Skin of body (tissue), 2 donors: ENCODE data around the gene TSPAN5. TPM values are rescaled to one million over a fixed set of nuclear protein-coding genes. Genes with fewer than 3 reads are reported as not detected.

ENCODE experiments used
- DNase-seq: peaks from one replicate; lab custom pipeline; 2025; lab: John Stamatoyannopoulos, UW
- total RNA-seq: library from RNA; depleted of rRNA; stranded (reverse); fragments of >200 nt; gene quantifications from one replicate; pipeline ENCODE4 v1.2.3, GENCODE V29; 2014

TSPAN5 gene
- total RNA-seq, 1 donor from 2014 or later, result 18.3 TPM

DNA sequence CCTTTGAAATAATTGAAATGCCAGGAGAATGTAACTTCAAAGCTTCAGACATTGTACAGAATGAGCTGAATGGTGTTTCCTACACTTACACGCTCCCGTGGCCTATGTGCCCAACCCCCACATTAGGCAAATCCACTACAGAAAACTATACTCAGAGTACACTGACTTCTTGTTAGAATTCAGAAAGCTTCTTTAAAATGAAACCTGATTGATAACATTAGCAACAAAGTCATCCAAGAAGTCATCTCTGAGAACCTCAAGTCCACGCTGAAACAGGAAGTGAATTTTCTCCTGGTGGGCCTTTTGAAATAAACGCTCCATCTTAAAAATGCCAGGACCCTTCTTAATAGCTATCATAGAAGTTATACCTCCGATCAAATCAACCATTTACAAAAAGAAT is 136.3 kb downstream of the TSPAN5 start:
- DNase-seq, result no peak

DNA sequence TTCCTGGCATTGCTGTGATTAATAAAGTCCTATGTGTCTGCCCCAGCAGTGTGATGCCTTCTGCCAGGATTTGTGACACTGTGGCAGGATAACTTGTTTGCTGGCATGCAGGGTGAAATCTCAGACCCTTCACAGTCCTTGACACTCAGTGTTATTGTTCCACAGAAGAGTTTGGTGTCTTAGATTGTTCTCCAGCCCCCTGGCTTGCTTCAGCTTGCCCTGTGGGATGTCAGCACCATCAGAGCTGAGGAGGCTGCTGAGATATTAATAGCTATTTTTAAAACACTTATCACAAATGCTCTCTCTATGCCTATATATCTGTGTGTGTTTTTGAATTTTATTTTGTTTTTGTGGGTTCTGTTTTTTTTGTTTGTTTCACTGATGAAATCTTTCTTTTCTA is 136.9 kb downstream of the TSPAN5 start:
- DNase-seq, result no peak

DNA sequence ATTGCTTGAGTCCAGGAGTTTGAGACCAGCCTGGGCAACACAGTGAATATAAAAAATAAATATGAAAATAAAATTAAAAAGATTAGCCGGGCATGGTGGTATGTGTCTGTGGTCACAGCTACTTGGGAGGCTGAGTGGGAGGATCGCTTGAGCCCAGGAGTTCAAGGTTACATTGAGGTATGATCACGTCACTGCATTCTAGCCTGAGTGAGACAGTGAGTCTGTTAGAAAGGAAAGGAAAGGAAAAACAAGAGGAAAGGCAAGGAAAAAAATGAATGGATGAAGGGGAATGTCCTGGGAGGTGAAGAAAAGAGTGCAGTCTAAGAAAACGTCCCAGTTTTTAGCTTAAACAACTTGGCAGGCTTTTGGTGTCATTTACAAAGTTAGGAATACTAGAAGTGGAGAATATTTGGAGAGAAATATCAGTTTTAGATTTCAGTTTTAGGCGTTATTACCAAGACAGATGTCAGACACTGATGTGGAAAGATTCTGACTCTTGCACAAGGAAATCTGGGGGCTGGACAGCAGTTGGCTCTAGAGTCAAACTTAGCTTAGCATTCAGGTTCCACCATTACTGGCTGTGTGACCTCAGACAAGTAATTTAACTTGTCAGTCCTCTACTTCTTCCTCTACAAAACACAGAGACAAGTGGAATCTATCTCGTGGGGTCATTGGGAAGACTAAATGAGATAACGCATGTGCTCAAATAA is 139.0 kb downstream of the TSPAN5 start:
- peak; percentile 30 for DNase-seq

DNA sequence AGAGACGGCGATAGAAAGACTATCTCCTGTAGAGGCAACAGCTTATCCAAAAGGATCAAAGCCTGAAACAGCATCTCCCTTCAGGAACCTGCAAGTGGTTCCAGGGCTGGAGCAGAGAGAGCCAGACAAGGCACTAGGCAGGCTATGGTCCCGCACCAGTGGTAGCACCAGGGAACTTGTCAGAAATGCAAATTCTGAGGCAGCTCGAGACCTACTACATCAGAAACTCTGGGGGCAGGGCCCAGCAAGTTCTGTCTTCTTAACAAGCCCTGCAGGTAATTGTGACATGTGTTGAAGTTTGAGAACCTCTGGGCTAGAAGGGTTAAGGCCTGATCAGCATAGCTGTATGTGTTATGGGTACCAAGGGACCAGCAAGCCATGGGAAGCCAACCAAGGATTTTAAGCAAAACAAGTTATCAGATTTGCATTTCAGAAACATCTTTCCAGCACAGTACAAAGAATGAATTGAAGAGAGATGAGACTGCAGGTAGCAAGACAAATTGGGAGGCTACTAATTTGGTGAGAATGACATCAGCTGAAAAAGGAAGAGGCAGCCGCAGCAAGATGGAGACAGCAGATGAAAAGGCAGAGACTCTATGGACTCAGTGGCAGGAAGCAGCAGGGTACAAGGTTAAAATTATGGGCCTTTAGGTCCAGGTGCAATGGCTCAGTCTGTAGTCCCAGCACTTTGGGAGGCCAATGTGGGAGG is 139.7 kb downstream of the TSPAN5 start:
- no peak for DNase-seq

DNA sequence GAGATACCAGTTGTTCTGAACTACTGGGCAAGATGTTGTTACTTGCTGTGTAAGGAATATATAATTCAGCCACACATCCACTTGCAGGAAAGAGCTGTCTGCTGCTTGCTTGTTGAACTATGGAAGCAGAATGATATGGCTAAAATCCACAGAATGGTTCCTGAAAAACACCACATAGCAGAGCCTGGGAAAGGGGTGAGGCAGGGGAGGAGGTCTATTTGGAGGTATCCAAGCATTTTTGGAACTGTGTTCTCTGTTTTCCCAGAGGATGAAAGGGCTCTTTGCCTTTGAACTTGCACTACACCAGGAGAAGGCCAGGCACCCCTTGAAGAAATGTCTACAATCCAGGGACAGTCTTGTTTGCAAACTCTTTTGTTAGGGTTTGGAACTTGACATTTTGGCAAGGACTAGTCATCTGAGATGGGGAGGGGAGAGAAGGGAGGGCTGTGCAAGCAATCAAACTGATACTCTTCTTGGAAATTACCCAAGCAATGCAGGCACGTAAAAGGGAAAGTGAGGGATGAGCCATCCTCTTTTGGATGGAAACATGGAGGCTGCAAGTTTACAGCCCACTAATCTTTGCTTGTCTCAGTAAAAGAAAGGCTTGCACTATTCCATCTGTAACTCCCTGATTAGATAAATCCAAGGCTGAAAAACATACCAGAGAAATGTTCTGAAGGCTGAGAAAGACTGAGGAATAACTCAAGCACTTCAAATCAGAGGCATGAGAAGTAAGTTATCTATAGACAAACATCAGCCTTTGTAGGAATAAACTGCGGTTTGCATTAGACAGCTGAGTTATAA is 141.0 kb downstream of the TSPAN5 start:
- peak; percentile 63 for DNase-seq

DNA sequence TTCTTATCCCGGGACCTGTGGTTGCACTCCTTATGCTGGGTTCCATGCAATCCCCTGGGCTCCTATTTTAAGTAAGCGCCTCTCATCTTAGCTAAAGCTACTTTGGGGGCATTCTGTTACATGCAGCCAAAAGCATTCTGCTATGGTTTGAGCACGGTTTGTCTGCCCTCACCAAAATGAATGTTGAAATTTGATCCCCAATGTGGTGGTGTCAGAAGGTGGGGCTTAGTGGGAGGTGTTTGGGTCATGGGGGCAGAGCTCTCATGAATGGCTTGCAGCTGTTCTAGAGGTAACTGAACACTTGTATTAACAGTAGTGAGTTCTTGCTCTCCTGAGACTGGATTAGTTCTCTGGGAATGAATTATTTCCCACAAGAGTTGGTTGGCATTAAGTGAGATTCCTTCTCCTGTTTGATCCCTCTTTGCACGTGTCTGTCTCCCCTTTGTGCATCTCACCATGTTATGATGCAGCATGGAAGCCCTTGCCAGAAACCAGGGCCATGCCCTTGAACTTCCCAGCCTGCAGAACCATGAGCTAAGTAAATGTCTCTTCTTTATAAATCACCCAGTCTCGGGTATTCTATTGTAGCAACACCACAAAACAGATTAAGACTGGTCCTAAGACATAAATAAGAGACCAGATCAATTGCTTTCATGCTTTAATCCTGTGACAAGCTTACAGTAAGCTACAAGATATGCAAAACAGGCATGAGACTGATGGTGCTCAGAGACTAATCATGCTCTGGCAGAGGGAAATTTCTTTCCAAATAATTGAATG is 141.8 kb downstream of the TSPAN5 start:
- no peak for DNase-seq

DNA sequence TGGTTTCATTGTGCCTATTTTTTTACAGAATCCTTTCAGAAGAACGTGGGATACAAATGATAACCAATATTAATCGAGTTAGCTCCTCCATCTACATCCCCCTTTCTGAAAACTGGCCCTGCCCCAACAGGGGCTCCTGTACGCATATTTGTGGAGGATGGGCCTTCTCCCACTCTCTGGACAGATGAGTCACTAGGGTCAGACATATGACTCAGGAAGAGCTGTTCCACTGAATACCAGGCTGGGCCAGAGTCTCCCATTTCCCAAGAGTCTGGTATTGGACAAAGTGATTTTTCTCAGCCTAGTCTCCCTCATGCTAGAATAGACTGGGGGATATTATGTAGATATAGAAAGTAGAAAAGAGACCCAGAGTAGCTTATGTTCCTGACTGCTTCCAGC is 142.4 kb downstream of the TSPAN5 start:
- DNase-seq, result no peak

DNA sequence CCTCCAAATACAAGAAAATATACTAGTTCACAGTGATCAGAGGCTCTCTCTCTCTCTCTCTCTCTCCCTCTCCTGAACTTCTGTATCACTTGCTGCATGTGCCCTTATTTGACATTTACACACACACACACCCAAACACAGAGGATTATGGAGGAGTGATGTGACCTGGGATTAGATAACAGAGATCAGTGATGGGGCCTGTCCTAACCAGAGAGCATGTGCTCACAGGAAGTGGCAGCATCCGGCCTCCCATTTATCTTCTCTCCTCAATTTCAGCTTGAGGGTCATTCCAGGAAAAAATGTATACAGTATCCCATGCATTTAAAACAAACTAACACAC is 143.0 kb downstream of the TSPAN5 start:
- no peak for DNase-seq

DNA sequence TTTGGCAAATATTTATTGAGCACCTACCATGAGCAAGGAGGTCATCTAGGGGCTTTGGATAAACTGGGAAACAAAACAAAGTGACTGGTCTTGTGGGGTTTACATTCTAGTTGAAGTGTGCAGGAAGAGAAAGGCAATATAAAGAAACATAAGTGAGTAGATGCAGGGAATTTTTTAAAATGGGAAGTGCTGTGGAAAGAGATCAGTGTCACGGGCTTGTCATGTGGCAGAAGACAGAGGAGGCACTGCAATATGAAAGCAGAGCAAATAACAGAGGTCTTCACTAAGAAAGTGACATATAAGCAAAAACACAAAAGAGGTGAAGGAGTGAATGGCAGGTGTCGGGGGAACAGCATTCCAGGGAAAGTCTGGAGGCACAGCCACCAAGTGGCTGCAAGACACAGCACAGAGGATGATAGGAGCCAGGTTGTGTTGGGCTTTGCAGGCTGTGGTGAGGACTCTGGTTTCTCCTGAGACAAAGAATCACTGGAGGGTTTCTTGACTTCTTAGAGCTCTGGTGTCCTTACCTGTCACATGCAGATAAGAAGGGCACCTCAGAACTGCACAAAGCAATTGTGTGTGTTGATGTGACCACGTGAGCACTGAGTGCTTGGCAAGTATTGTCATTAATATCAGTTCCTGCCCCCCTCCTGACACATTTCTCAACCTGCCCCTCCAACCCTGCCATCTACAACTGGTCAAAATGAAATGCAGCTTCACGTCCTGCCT is 143.5 kb downstream of the TSPAN5 start:
- DNase-seq, result no peak

DNA sequence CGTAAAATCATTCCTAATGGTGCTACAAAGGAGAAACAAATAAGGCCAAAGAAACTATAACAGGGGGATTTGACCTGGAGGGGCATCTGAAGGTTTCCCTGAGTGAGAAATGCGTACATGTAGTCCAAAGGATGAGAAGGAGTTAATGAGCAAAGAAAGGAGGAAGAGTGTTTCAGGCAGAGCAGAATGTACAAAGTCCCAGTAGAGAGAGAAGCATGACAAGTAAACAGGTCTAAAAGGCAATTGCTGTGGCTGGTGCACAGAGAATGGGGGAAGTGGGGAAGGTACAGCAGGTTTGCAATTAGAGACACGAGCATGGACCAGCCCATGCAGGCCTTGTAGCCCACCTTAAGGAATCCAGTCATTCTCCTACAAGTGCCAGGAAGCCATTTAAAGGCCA is 145.5 kb downstream of the TSPAN5 start:
- DNase-seq, result no peak

DNA sequence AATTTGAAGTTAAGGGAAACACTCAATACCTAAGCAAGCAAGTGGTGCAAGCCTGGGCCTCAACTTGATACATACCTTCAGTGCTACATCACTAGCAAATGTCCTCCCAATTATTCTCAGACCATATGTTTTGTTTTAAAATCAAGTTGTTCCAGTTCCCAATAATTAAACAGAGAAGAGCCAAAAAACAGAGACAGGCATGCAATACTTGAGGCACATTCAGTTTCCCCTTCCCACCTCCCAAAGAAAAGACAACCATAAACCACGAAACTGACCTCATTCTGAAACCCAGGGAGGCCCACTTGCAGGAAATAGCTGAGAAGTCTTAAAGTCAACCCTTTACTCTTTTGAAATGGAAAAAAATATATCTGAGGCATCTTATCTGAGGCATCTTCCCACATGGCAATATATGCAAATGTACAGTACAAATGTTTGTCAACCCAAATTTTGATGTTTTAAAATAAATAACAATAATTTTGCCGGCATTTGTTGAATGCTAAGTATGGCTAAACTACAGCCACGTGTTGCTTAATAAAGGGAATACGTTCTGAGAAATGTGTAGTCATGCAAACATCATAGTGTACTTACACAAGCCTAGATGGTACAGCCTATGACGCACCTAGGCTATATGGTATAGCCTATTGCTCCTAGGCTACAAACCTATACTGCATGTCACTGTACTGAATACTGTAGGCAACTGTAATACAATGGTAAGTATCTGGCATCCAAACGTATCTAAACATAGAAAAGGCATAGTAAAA is 147.5 kb downstream of the TSPAN5 start:
- peak; percentile 94 for DNase-seq

DNA sequence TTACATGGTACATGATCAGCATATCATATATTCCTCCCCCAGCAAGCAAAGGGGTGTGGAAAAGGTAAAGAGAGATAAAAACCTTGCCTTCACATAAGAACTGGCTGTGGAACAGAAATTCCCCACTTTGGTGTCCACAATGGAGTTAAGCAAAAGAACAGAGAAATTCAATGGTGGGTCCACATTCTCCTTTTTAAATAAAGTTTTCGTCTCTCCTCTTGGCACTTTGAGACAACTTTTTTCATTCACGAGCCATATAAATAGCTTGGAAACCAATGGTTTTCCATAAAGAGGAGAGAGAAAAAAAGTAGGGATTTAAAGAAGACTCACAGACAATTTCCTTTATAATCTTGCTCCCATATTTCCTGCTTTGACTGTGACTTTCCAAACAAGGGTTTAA is 148.1 kb downstream of the TSPAN5 start:
- DNase-seq, result no peak

DNA sequence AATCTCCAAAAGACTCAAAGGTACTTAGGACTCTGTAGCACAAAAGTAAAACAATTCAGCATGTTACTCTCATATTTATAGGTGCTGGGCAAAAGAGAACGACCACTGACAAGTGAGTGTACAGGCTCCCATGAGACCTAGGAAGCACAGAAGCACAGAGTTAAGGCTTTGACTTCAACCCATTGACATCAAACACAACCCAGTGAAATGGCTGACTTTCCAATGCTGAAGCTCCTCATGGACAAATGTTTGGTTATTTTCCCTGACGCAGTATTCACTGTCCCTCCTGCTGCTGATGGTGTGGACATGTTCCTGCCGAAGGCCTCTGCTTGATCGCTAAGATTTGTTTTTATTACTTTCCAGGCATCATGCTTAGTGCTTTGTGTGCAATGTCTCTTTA is 148.7 kb downstream of the TSPAN5 start:
- no peak for DNase-seq

DNA sequence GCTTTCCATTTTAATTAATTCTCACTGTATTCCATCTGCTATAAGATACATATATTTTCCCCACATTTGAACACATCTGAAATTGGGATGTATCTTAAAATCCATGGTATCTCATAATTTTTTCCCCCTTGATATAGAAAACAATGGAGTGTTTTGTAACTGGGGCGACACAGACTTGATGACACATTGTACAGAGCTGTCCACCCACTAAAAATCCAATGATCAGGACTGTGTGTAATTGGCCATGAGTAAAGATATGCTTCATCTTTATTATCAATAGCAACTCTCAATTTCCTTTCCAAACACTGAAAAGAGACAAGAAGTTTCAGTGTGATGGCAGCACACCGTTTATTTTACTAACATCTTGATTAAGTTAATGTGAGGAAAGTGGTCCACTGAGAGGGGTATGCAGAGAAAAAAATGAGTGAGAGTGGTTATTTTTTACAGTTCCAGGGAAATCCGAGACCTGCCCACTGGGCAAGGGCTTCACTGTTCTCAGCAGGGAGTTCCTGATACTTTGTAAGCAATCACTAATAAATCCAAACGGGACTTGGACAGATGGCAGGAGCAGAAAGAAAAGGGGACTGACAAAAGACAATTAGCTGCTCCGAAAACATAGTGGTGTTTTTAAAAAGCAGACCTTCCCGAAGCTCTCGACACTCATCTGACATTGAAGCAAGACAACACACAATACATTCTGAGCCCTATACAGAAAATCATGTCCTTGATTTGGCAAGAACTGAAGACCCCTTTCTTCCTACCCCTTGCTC is 149.4 kb downstream of the TSPAN5 start:
- DNase-seq, result peak; percentile 68

DNA sequence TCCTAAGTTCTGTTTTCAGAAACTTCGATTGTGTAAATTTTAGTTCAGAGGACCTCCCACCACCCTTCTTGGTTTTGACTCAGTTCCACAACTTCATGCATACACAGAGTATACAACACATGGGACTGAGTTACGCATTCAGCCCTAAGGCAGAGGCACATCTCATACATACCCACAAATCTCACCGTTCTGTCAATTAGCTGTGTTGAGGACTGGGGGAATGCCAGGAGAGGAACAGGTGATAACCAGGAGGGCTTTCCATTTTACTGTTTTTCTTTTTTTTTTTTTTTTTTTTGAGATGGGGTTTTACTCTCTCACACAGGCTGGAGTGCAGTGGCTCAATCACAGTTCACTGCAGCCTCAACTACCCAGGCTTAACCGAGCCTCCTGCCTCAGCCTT is 150.2 kb downstream of the TSPAN5 start:
- DNase-seq, result no peak

DNA sequence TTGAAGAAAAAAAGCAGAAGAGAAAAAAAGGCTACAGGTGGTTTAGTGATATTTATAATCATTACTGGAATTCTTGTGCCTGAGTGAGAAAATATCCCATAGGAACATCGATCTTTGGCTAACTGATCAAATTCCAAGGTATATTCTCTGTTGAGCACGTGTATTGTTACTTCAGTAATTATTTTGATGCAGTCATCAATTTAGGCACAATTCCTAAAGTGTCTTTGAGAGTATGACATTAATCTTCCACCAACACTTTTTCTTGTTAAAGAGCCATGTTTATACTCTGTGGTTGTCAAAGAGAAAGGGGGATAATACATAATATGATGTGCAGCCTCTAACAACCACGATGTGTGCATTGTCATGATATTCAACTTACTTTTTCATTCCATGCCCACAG is 151.1 kb downstream of the TSPAN5 start:
- no peak for DNase-seq

DNA sequence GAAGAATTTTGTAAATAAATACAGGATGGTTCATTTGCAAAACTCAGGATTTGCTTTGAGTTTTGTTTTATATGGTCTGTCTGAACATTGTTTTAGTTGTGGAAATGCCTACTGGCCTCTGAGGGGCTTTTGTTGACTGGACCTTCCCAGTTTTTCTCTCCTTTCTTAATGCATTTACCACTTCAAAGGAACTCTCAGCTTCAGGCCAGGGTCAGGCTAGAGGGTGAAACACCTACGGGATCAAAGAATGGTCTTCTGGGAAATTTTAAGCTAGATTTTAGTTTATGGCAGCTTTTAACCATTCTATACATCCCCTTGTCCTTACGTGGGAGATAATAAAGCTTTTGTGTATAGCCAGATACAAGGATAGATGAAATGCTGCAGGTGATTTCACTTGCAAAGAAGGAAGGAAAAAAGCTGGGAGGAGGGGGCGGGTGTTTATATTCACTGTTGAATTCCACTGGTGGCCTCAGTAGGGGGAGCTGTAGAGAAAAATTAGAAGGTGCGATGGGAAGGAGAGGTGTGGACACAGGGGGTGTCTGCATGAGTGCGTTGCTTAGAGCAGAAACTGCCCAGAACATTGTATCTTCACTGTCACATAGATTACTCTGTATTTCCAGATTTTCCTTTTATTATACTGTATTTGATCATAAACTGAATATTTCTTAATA is 151.8 kb downstream of the TSPAN5 start:
- DNase-seq, result no peak

DNA sequence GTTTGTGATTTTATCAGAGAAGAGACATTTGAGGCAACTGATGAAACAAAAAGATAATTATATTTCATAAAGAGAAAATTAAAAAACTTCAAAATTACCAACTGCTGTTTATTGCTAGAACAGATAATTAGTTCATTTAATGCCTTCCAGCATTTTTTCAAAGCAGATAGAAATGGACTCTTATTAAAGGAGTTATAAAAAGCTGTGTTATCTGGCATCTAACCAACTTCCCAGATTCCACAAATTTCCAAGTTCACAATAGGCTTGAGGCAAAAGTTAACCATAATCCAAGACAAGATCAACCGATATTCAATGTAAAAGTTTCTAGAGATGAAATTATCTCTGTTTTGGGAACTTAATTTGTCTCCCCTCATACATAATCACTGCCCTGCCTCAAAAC is 152.4 kb downstream of the TSPAN5 start:
- peak; percentile 12 for DNase-seq

DNA sequence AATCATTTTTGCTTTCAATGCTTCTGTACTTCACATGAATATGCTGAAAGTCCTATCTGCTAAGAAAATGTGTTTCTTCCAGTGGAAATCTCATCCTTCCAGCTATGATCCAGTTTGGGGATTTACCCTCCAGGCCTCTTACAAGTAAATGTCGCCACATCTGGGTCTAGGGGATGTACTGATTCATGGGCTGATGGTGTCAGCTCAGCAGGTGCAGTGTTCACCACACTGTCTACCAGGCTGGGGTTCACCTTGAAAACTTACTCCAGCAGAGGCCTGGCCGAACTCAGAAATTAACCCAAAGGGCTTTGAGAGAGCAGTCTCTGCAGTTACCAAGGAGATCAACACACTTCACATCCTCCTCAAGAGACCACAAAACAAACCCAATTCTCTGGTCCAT is 154.3 kb downstream of the TSPAN5 start:
- DNase-seq, result no peak
